Effector memory CD4-positive, alpha-beta T cell (primary cell): ENCODE data around the gene CYP51A1.
"Not testable (repeated sequence)": the region's sequence is repeated elsewhere in the genome, so short reads cannot be mapped to it uniquely, and the experiment has no call there.

ENCODE experiments used
- DNase-seq, 3 donors: peaks; one replicate each; pipeline ENCODE4 v3.0.0-alpha.2; 2020
- H3K27ac ChIP-seq: 2 replicates; pipeline ENCODE4 v1.7.0; 2013; ENCODE audit warnings: mild to moderate bottlenecking, low read length, moderate library complexity; ENCODE audit not compliant: insufficient read depth, poor library complexity, severe bottlenecking
- H3K27me3 ChIP-seq: replicated peaks from 2 replicates; pipeline ENCODE4 v1.7.0; 2013; ENCODE audit warnings: mild to moderate bottlenecking, low read length; ENCODE audit not compliant: insufficient read depth, control insufficient read depth, poor library complexity, severe bottlenecking
- H3K36me3 ChIP-seq: 2 replicates; pipeline ENCODE4 v1.7.0; 2013; ENCODE audit warnings: mild to moderate bottlenecking, low read length, moderate library complexity; ENCODE audit not compliant: control insufficient read depth, insufficient read depth
- H3K4me1 ChIP-seq: 2 replicates; pipeline ENCODE4 v1.7.0; 2013; ENCODE audit warnings: low read length, mild to moderate bottlenecking; ENCODE audit not compliant: control insufficient read depth, insufficient read depth, poor library complexity, severe bottlenecking
- H3K4me3 ChIP-seq: 2 replicates; pipeline ENCODE4 v1.7.0; 2013; ENCODE audit warnings: low read length, low read depth, mild to moderate bottlenecking; ENCODE audit not compliant: insufficient read depth, poor library complexity, severe bottlenecking
- H3K9me3 ChIP-seq: 2 replicates; pipeline ENCODE4 v1.7.0; 2013; ENCODE audit warnings: mild to moderate bottlenecking, low read length, moderate library complexity; ENCODE audit not compliant: control insufficient read depth

The CYP51A1 gene

GRCh38 chr7:92088266-92088665, 46.0 kb downstream of the CYP51A1 start:
- Histone ChIP-seq H3K4me3 (no peak overlapping the region), H3K27me3 (no peaks in the 10 kb centered on the region), H3K9me3 (no peaks in the 10 kb centered on the region), H3K4me1 (no peaks in the 10 kb centered on the region), H3K36me3 (peaks cover 54% of the 10 kb centered on the region), H3K27ac (no peak overlapping the region)
- DNase-seq, result no peak

- not testable (repeated sequence) for H3K9me3 ChIP-seq, DNase-seq, H3K4me1 ChIP-seq, H3K27ac ChIP-seq, H3K27me3 ChIP-seq, H3K4me3 ChIP-seq
- H3K36me3 ChIP-seq, result peaks cover 54% of the 10 kb centered on the region
These were observed 50.4 kb downstream of the CYP51A1 start for GRCh38 chr7:92083922-92084321.

DNA sequence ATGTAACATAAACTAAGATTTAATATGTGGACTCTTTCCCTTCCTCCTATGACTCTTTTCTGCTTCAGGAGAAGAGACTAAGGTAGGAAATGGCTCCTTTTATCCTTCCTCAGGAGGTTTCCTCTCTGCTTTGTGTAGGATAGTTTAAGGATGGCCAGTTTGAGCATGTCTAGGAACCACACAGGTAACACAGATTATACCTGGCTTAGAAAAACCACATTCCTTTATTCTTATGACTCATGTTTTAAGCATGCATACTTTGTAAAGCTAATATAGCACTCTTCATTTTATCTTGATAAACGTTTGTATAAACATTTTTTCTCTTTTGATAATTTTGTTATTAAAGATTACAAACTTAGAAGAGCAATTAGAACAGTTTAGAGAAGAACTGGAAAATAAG, 57.8 kb downstream of the CYP51A1 start:
- Histone ChIP-seq H3K27ac (no peak overlapping the region), H3K27me3 (no peaks in the 10 kb centered on the region), H3K4me3 (no peak overlapping the region), H3K4me1 (no peaks in the 10 kb centered on the region), H3K9me3 (no peaks in the 10 kb centered on the region), H3K36me3 (peaks cover 12% of the 10 kb centered on the region)
- no peak for DNase-seq

GRCh38 chr7:92075455-92076158, 58.7 kb downstream of the CYP51A1 start:
- peaks cover 8% of the 10 kb centered on the region for H3K36me3 ChIP-seq
- H3K27ac ChIP-seq, result no peak overlapping the region

GRCh38 chr7:92072708-92073107, 61.6 kb downstream of the CYP51A1 start:
- no peaks in the 10 kb centered on the region for H3K9me3 ChIP-seq
- H3K4me1 ChIP-seq, result no peaks in the 10 kb centered on the region
- DNase-seq, result no peak
- no peaks in the 10 kb centered on the region for H3K27me3 ChIP-seq
- no peak overlapping the region for H3K27ac ChIP-seq
- no peak overlapping the region for H3K4me3 ChIP-seq
- peaks cover 7% of the 10 kb centered on the region for H3K36me3 ChIP-seq

More at GRCh38 chr7:92075455-92076158, 58.7 kb downstream of the CYP51A1 start:
- Histone ChIP-seq H3K9me3 (no peaks in the 10 kb centered on the region), H3K4me3 (no peak overlapping the region), H3K27me3 (no peaks in the 10 kb centered on the region), H3K4me1 (no peaks in the 10 kb centered on the region)
- no peak for DNase-seq

DNA sequence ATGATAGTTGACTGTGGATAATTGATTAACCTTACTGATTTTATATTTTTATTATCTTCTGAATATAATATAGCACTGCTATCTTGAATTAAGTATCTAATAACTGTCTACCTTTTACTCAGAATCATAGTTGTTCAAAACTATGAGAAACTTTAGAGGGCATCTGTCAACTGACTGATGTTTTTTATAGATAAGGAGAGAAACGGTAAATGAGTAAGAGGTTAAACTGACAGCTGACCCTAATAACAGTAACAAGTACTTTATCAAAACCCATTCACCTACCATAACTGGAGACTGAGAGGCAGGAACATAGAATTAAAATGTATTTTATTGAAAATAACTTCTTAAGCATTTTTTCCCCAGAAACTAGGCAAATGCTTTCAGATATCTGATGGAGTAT, 62.2 kb downstream of the CYP51A1 start:
- Histone ChIP-seq H3K9me3 (no peaks in the 10 kb centered on the region), H3K4me1 (no peaks in the 10 kb centered on the region), H3K4me3 (no peak overlapping the region), H3K36me3 (peaks cover 7% of the 10 kb centered on the region), H3K27ac (no peak overlapping the region), H3K27me3 (no peaks in the 10 kb centered on the region)
- no peak for DNase-seq

DNA sequence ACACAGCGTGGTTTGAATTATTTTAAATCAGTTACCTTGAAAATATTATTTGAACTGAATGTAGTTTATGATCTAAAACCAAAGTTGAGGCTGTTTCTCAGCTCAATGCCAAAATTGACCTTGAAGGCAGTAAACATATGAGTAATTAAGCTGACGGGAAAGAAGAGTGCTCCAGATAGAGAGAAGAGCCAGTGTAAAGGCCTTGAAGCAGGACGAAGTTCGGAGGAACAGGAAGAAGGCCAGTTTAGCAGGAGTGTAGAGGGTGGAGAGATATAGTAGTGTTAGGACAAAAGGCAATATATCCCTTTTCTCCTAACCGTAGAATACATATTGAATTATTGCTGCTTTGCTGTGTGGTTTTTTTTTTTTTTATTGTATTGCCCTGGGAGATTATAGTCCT, 63.2 kb downstream of the CYP51A1 start:
- H3K27me3 ChIP-seq, result no peaks in the 10 kb centered on the region
- no peak for DNase-seq
- no peak overlapping the region for H3K4me3 ChIP-seq
- H3K36me3 ChIP-seq, result peaks cover 7% of the 10 kb centered on the region
- H3K27ac ChIP-seq, result no peak overlapping the region
- no peaks in the 10 kb centered on the region for H3K4me1 ChIP-seq
- no peaks in the 10 kb centered on the region for H3K9me3 ChIP-seq

GRCh38 chr7:92064438-92065029, 69.7 kb downstream of the CYP51A1 start:
- Histone ChIP-seq H3K36me3 (peaks cover 7% of the 10 kb centered on the region), H3K9me3 (no peaks in the 10 kb centered on the region), H3K4me1 (no peaks in the 10 kb centered on the region), H3K4me3 (no peak overlapping the region), H3K27ac (no peak overlapping the region), H3K27me3 (no peaks in the 10 kb centered on the region)
- no peak for DNase-seq
